WTC11 (cell line): ENCODE results near the gene STOM. TPM values are rescaled to one million over a fixed set of nuclear protein-coding genes. Genes with fewer than 3 reads are reported as not detected.

Experiments used
- ATAC-seq: fragments of 200-7000 bp; cut with Tn5 transposase; 2 replicates; pipeline ENCODE4 v1.10.0; 2021; ENCODE audit warnings: mild to moderate bottlenecking, moderate library complexity
- Bru-seq: library from RNA; stranded (reverse); fragments of 400-500 nt; gene quantifications from one replicate; lab custom pipeline; 2021; lab: Mats Ljungman, UMichigan
- CTCF ChIA-PET: fragments of 300-600 bp; sonication (Branson Sonifier 250); formaldehyde crosslinking; loops from one replicate; lab custom pipeline; 2021; ENCODE audit warnings: antibody characterized with exemption; lab: Charles Lee
- POLR2A ChIA-PET: fragments of 350-600 bp; sonication (Branson Sonifier 250); formaldehyde crosslinking; loops from one replicate; lab custom pipeline; 2021; ENCODE audit warnings: antibody characterized with exemption; lab: Charles Lee
- DNase-seq: peaks from one replicate; pipeline ENCODE4 v3.0.0; 2021; ENCODE audit warnings: low spot score
- H3K27ac Mint-ChIP-seq: 2 replicates; pipeline ENCODE4 v1.8.0; 2021; ENCODE audit warnings: mixed read lengths
- H3K27me3 Mint-ChIP-seq: 2 replicates; pipeline ENCODE4 v1.8.0; 2021; ENCODE audit warnings: low read depth, mild to moderate bottlenecking, moderate library complexity, mixed read lengths
- H3K36me3 Mint-ChIP-seq: 2 replicates; pipeline ENCODE4 v1.8.0; 2021; ENCODE audit warnings: mixed read lengths
- H3K4me1 Mint-ChIP-seq: 2 replicates; pipeline ENCODE4 v1.8.0; 2022; ENCODE audit warnings: mixed read lengths
- H3K4me3 Mint-ChIP-seq: 2 replicates; pipeline ENCODE4 v1.8.0; 2021; ENCODE audit warnings: mild to moderate bottlenecking, moderate library complexity, mixed read lengths
- H3K9me3 Mint-ChIP-seq: 2 replicates; pipeline ENCODE4 v1.8.0; 2021; ENCODE audit warnings: mixed read lengths
- EMX1 ChIP-seq: fragments of 250-450 bp; sonication (Bioruptor Pico); IDR thresholded peaks from 2 replicates; pipeline ENCODE4 v1.8.0; 2021; ENCODE audit warnings: mild to moderate bottlenecking
- HMGA2 ChIP-seq: fragments of 250-450 bp; sonication (Bioruptor Pico); IDR thresholded peaks from 2 replicates; pipeline ENCODE4 v1.4.0; 2021; ENCODE audit warnings: mild to moderate bottlenecking, moderate library complexity
- JAZF1 ChIP-seq: fragments of 250-450 bp; sonication (Bioruptor Pico); IDR thresholded peaks from 2 replicates; pipeline ENCODE4 v1.9.0; 2021; ENCODE audit warnings: moderate library complexity, mild to moderate bottlenecking, inconsistent platforms
- MAX ChIP-seq: sonication (generic); formaldehyde crosslinking; IDR thresholded peaks from 2 replicates; pipeline ENCODE4 v1.8.0; 2022; ENCODE audit warnings: mild to moderate bottlenecking, missing genetic modification reagents
- NFE2L1 ChIP-seq: sonication (generic); formaldehyde crosslinking; IDR thresholded peaks from 2 replicates; pipeline ENCODE4 v1.8.1; 2023; ENCODE audit warnings: missing genetic modification reagents
- NR1H2 ChIP-seq: sonication (generic); formaldehyde crosslinking; IDR thresholded peaks from 2 replicates; pipeline ENCODE4 v1.9.0; 2021; ENCODE audit warnings: mild to moderate bottlenecking, moderate library complexity, missing genetic modification reagents
- OVOL2 ChIP-seq: fragments of 250-450 bp; sonication (Bioruptor Pico); IDR thresholded peaks from 2 replicates; pipeline ENCODE4 v1.9.0; 2021; ENCODE audit warnings: mild to moderate bottlenecking, borderline replicate concordance
- PRRX2 ChIP-seq: fragments of 250-450 bp; sonication (Bioruptor Pico); IDR thresholded peaks from 2 replicates; pipeline ENCODE4 v1.8.0; 2021; ENCODE audit warnings: mild to moderate bottlenecking
- SP1 ChIP-seq: sonication (generic); formaldehyde crosslinking; conservative IDR thresholded peaks from 2 replicates; pipeline ENCODE4 v1.8.1; 2022; ENCODE audit warnings: missing genetic modification reagents
- TCF7 ChIP-seq: sonication (generic); formaldehyde crosslinking; IDR thresholded peaks from 2 replicates; pipeline ENCODE4 v1.8.0; 2022; ENCODE audit warnings: mild to moderate bottlenecking, low read depth, missing genetic modification reagents, moderate library complexity
- TP53 ChIP-seq: sonication (generic); formaldehyde crosslinking; IDR thresholded peaks from 2 replicates; pipeline ENCODE4 v1.8.1; 2023; ENCODE audit warnings: mild to moderate bottlenecking, missing genetic modification reagents
- ZNF138 ChIP-seq: sonication (generic); formaldehyde crosslinking; conservative IDR thresholded peaks from 2 replicates; pipeline ENCODE4 v1.8.1; 2022; ENCODE audit warnings: mild to moderate bottlenecking, moderate library complexity, missing genetic modification reagents
- ZNF281 ChIP-seq: sonication (generic); formaldehyde crosslinking; IDR thresholded peaks from 2 replicates; pipeline ENCODE4 v1.8.0; 2023; ENCODE audit warnings: mild to moderate bottlenecking, missing genetic modification reagents
- long read RNA-seq, 3 experiments: library from RNA in 1 of 3; library from capped mRNA in 1 of 3; library from polyadenylated mRNA in 1 of 3; unstranded in 2 of 3; stranded (forward) in 1 of 3; transcript quantifications; one replicate each; pipeline ENCODE4 v2.0.0, GENCODE V29; 2021
- total RNA-seq: library from RNA; stranded (reverse); gene quantifications from 3 replicates; pipeline ENCODE4 v1.2.3, GENCODE V29; 2021
- TF ChIP-seq, protein P1 (sequence below): sonication (generic); formaldehyde crosslinking; conservative IDR thresholded peaks from 2 replicates; pipeline ENCODE4 v1.8.1; 2023; ENCODE audit warnings: mild to moderate bottlenecking, low read depth, missing genetic modification reagents, moderate library complexity
- TF ChIP-seq, protein P2 (sequence below): sonication (generic); formaldehyde crosslinking; IDR thresholded peaks from 2 replicates; pipeline ENCODE4 v1.8.0; 2022; ENCODE audit warnings: mild to moderate bottlenecking, missing genetic modification reagents
- TF ChIP-seq, protein P3 (sequence below): sonication (generic); formaldehyde crosslinking; IDR thresholded peaks from 2 replicates; pipeline ENCODE4 v1.8.1; 2023; ENCODE audit warnings: mild to moderate bottlenecking, missing genetic modification reagents, borderline replicate concordance
- TF ChIP-seq, protein P4 (sequence below): sonication (generic); formaldehyde crosslinking; IDR thresholded peaks from 2 replicates; pipeline ENCODE4 v1.8.1; 2023; ENCODE audit warnings: mild to moderate bottlenecking, missing genetic modification reagents, moderate library complexity
- TF ChIP-seq, protein P5 (sequence below): sonication (generic); formaldehyde crosslinking; IDR thresholded peaks from 2 replicates; pipeline ENCODE4 v1.8.0; 2022; ENCODE audit warnings: missing genetic modification reagents

STOM gene, protein sequence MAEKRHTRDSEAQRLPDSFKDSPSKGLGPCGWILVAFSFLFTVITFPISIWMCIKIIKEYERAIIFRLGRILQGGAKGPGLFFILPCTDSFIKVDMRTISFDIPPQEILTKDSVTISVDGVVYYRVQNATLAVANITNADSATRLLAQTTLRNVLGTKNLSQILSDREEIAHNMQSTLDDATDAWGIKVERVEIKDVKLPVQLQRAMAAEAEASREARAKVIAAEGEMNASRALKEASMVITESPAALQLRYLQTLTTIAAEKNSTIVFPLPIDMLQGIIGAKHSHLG
- total RNA-seq: 29.6 to 32.9 TPM (median 30.1 TPM) in 3 replicates
- Bru-seq, nascent RNA: percentile 78 among the genes with signal in this experiment
- long read RNA-seq, experiment 1, transcript STOM-201 (7 exons, 3,010 nt): major isoform, 202 of 217 reads
- long read RNA-seq, experiment 1, partial matches to known transcripts: 10 of 217 reads
- long read RNA-seq, experiment 1, other reads (novel, unspliced or antisense): 5 of 217 reads
- long read RNA-seq, experiment 2, transcript STOM-201 (7 exons, 3,010 nt): major isoform, 14 of 30 reads
- long read RNA-seq, experiment 2, partial matches to known transcripts: 2 of 30 reads
- long read RNA-seq, experiment 2, other reads (novel, unspliced or antisense): 14 of 30 reads
- long read RNA-seq, experiment 3, transcript STOM-201 (7 exons, 3,010 nt): major isoform, 14 of 14 reads
- long read RNA-seq, experiment 3, partial matches to known transcripts: 0 of 14 reads
- long read RNA-seq, experiment 3, other reads (novel, unspliced or antisense): 0 of 14 reads

GRCh38 chr9:121369595-121370265, at the start of gene STOM:
Gene STOM (minus strand): TSS chr9:121370250. CDS start chr9:121370187, 63 bp downstream.
- peak; percentile 45 for ATAC-seq
- POLR2A ChIA-PET: interaction anchor here (0.6 kb wide), 3 partner anchors 14 to 444 kb away, joined by 3 to 7 read pairs (median 4); no protein-coding TSS in a partner anchor
- no peak for DNase-seq
- Mint-ChIP-seq H3K27ac (peak within 1 kb of the TSS; percentile 45; the same call in 1 of the 2 replicates), H3K36me3 (peaks cover 7% of the 10 kb centered on the region), H3K4me3 (peak within 1 kb of the TSS; percentile 75), H3K27me3 (peaks cover 35% of the 10 kb centered on the region), H3K9me3 (peaks cover 5% of the 10 kb centered on the region), H3K4me1 (peaks cover 35% of the 10 kb centered on the region)
- CTCF ChIA-PET: interaction anchor here (0.9 to 1.2 kb wide), 3 partner anchors 50 to 156 kb away, joined by 3 read pairs; no protein-coding TSS in a partner anchor
- TF ChIP-seq, protein P1, sequence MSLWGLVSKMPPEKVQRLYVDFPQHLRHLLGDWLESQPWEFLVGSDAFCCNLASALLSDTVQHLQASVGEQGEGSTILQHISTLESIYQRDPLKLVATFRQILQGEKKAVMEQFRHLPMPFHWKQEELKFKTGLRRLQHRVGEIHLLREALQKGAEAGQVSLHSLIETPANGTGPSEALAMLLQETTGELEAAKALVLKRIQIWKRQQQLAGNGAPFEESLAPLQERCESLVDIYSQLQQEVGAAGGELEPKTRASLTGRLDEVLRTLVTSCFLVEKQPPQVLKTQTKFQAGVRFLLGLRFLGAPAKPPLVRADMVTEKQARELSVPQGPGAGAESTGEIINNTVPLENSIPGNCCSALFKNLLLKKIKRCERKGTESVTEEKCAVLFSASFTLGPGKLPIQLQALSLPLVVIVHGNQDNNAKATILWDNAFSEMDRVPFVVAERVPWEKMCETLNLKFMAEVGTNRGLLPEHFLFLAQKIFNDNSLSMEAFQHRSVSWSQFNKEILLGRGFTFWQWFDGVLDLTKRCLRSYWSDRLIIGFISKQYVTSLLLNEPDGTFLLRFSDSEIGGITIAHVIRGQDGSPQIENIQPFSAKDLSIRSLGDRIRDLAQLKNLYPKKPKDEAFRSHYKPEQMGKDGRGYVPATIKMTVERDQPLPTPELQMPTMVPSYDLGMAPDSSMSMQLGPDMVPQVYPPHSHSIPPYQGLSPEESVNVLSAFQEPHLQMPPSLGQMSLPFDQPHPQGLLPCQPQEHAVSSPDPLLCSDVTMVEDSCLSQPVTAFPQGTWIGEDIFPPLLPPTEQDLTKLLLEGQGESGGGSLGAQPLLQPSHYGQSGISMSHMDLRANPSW (CRISPR knock-in tag): no peak
- TF ChIP-seq, protein P2, sequence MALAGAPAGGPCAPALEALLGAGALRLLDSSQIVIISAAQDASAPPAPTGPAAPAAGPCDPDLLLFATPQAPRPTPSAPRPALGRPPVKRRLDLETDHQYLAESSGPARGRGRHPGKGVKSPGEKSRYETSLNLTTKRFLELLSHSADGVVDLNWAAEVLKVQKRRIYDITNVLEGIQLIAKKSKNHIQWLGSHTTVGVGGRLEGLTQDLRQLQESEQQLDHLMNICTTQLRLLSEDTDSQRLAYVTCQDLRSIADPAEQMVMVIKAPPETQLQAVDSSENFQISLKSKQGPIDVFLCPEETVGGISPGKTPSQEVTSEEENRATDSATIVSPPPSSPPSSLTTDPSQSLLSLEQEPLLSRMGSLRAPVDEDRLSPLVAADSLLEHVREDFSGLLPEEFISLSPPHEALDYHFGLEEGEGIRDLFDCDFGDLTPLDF (CRISPR knock-in tag): peak; percentile 74; the same call in 1 of the 2 replicates
- no peak for TF ChIP-seq PRRX2
- peak; percentile 42; the same call in 1 of the 2 replicates for TF ChIP-seq ZNF281 (CRISPR knock-in tag)
- TF ChIP-seq, protein P3, sequence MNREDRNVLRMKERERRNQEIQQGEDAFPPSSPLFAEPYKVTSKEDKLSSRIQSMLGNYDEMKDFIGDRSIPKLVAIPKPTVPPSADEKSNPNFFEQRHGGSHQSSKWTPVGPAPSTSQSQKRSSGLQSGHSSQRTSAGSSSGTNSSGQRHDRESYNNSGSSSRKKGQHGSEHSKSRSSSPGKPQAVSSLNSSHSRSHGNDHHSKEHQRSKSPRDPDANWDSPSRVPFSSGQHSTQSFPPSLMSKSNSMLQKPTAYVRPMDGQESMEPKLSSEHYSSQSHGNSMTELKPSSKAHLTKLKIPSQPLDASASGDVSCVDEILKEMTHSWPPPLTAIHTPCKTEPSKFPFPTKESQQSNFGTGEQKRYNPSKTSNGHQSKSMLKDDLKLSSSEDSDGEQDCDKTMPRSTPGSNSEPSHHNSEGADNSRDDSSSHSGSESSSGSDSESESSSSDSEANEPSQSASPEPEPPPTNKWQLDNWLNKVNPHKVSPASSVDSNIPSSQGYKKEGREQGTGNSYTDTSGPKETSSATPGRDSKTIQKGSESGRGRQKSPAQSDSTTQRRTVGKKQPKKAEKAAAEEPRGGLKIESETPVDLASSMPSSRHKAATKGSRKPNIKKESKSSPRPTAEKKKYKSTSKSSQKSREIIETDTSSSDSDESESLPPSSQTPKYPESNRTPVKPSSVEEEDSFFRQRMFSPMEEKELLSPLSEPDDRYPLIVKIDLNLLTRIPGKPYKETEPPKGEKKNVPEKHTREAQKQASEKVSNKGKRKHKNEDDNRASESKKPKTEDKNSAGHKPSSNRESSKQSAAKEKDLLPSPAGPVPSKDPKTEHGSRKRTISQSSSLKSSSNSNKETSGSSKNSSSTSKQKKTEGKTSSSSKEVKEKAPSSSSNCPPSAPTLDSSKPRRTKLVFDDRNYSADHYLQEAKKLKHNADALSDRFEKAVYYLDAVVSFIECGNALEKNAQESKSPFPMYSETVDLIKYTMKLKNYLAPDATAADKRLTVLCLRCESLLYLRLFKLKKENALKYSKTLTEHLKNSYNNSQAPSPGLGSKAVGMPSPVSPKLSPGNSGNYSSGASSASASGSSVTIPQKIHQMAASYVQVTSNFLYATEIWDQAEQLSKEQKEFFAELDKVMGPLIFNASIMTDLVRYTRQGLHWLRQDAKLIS (CRISPR knock-in tag): peak; percentile 57; the same call in 1 of the 2 replicates
- peak; percentile 92 for TF ChIP-seq TP53
- no peak for TF ChIP-seq HMGA2 (CRISPR knock-in tag)
- TF ChIP-seq TCF7: peak; percentile 47; the same call in 1 of the 2 replicates
- TF ChIP-seq OVOL2: no peak
- 0 out of 2 replicates have a peak, but pooled peaks have one; percentile 7 for TF ChIP-seq NR1H2 (CRISPR knock-in tag)
- TF ChIP-seq JAZF1 (CRISPR knock-in tag): no peak
- TF ChIP-seq MAX (CRISPR knock-in tag): peak; percentile 84
- no peak for TF ChIP-seq NFE2L1 (CRISPR knock-in tag)
- no peak for TF ChIP-seq EMX1 (CRISPR knock-in tag)
- no peak for TF ChIP-seq SP1
- TF ChIP-seq, protein P4, sequence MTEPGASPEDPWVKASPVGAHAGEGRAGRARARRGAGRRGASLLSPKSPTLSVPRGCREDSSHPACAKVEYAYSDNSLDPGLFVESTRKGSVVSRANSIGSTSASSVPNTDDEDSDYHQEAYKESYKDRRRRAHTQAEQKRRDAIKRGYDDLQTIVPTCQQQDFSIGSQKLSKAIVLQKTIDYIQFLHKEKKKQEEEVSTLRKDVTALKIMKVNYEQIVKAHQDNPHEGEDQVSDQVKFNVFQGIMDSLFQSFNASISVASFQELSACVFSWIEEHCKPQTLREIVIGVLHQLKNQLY: no peak
- TF ChIP-seq, protein P5, sequence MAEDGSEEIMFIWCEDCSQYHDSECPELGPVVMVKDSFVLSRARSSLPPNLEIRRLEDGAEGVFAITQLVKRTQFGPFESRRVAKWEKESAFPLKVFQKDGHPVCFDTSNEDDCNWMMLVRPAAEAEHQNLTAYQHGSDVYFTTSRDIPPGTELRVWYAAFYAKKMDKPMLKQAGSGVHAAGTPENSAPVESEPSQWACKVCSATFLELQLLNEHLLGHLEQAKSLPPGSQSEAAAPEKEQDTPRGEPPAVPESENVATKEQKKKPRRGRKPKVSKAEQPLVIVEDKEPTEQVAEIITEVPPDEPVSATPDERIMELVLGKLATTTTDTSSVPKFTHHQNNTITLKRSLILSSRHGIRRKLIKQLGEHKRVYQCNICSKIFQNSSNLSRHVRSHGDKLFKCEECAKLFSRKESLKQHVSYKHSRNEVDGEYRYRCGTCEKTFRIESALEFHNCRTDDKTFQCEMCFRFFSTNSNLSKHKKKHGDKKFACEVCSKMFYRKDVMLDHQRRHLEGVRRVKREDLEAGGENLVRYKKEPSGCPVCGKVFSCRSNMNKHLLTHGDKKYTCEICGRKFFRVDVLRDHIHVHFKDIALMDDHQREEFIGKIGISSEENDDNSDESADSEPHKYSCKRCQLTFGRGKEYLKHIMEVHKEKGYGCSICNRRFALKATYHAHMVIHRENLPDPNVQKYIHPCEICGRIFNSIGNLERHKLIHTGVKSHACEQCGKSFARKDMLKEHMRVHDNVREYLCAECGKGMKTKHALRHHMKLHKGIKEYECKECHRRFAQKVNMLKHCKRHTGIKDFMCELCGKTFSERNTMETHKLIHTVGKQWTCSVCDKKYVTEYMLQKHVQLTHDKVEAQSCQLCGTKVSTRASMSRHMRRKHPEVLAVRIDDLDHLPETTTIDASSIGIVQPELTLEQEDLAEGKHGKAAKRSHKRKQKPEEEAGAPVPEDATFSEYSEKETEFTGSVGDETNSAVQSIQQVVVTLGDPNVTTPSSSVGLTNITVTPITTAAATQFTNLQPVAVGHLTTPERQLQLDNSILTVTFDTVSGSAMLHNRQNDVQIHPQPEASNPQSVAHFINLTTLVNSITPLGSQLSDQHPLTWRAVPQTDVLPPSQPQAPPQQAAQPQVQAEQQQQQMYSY: peak; percentile 41; the same call in 1 of the 2 replicates
- TF ChIP-seq ZNF138 (CRISPR knock-in tag): no peak
